ENCODE results near the gene ANO9.

Gene ANO9

DNA sequence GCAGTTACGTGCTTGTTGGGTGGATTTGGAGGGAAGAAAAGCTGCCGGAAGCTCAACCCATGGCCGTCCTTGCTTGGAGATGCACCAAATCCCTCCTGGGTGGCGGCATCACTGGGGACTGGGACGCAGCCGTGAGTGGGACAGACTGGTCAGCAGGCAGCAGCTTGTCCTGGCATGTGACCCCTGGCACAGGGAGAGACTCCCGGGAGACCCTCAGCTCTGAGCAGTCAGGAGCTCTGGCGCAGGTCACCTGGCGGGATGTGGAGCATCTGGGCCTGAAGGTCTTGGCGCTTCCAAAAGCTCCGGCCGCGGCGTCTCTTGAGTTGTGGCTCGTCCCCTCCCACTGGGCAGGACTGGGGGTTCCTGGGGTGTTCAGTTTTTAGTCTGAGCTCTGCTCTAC is 34.6 kb upstream of the ANO9 start:
- H3K4me3 ChIP-seq (ENCODE audit: low read depth, low read length), result no peak overlapping the region
- TF ChIP-seq, protein P1, sequence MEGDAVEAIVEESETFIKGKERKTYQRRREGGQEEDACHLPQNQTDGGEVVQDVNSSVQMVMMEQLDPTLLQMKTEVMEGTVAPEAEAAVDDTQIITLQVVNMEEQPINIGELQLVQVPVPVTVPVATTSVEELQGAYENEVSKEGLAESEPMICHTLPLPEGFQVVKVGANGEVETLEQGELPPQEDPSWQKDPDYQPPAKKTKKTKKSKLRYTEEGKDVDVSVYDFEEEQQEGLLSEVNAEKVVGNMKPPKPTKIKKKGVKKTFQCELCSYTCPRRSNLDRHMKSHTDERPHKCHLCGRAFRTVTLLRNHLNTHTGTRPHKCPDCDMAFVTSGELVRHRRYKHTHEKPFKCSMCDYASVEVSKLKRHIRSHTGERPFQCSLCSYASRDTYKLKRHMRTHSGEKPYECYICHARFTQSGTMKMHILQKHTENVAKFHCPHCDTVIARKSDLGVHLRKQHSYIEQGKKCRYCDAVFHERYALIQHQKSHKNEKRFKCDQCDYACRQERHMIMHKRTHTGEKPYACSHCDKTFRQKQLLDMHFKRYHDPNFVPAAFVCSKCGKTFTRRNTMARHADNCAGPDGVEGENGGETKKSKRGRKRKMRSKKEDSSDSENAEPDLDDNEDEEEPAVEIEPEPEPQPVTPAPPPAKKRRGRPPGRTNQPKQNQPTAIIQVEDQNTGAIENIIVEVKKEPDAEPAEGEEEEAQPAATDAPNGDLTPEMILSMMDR (IDR thresholded peaks at IDR 0.05; ENCODE audit: low read depth, low read length, missing control alignments), result no peak
- no peak for DNase-seq (ENCODE audit: low read depth)

DNA sequence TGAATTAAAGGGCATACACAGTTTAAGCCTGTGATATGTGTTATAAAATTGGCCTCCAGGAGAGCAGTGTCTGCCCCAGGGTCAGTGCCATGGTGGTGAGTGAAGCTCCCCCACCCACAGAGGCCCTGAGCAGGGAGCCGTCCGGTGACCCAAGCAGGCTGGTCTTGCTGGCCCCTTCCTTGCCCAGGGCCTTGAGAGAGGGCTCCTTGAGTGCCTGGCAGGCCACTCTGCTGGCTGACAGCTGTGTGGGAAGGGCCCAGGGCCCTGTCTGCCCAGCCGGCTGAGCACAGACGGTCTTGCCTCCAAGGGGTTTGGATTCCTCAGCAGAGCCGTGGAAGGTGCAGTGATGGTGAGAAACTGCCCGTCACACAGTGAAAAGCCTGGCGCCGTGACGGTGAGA is 34.1 kb upstream of the ANO9 start:
- TF ChIP-seq, protein P1 (IDR thresholded peaks at IDR 0.05; ENCODE audit: low read depth, low read length, missing control alignments), result no peak
- no peak overlapping the region for H3K4me3 ChIP-seq (ENCODE audit: low read depth, low read length)
- DNase-seq (ENCODE audit: low read depth), result no peak

DNA sequence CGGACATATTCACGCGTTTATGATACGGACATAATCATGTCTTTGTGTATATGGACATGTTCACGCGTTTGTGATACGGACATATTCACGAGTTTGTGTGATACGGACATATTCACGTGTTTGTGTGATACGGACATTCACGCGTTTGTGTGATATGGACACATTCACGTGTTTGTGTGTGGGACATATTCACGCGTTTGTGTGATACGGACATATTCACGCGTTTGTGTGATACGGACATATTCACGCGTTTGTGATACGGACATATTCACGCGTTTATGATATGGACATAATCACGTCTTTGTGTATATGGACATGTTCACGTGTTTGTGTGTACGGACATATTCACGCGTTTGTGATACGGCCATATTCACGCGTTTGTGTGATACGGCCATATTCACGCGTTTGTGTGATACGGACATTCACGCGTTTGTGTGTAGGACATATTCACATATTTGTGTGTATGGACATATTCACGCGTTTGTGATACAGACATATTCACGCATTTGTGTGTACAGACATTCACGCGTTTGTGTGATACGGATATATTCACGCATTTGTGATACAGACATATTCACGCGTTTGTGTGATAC is 33.2 kb upstream of the ANO9 start:
- TF ChIP-seq, protein P1 (IDR thresholded peaks at IDR 0.05; ENCODE audit: low read depth, low read length, missing control alignments), result no peak

DNA sequence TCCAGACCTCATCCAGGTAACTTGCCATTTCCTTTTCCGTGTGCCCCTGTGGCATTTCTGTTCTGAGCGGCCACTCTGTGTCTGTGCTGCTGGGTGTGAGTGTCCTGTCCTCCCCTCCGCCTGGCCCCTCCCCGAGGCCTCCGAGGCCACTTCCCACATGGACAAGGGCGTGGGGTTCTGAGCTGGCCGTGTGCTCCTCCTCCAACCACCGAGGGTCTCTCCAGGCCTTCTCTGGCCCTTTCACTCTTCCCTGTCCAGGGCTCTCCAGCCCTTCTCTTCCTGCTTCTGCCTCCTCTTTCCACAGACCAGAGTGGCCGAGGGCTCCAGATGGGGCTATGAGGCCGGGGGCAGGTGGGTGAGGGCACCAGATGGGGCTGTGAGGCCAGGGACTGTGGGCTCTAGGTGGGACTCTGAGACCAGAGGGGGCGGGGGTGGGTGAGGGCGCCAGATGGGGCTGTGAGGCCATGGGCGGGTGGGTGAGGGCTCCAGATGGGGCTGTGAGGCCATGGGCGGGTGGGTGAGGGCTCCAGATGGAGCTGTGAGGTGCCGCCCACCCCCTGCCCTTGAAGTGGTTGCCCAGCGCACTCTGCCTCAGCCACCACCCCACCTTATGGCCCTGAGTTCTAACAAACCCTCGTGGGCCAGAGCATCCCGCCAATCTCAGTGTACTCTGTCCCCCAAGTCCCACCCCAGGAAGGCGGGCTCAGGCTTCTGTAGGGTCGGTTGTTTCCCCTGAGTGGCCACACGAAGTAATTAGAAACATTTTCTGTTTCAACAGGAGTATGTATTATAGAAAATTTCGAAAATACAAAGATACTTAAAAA is 32.4 kb upstream of the ANO9 start:
- H3K4me3 ChIP-seq (ENCODE audit: low read depth, low read length), result no peak overlapping the region
- TF ChIP-seq, protein P1 (IDR thresholded peaks at IDR 0.05; ENCODE audit: low read depth, low read length, missing control alignments), result no peak
- DNase-seq (ENCODE audit: low read depth), result no peak

More for the DNA sequence above, 33.2 kb upstream of the ANO9 start:
- DNase-seq (ENCODE audit: low read depth), result no peak
- H3K4me3 ChIP-seq (ENCODE audit: low read depth, low read length), result no peak overlapping the region

DNA sequence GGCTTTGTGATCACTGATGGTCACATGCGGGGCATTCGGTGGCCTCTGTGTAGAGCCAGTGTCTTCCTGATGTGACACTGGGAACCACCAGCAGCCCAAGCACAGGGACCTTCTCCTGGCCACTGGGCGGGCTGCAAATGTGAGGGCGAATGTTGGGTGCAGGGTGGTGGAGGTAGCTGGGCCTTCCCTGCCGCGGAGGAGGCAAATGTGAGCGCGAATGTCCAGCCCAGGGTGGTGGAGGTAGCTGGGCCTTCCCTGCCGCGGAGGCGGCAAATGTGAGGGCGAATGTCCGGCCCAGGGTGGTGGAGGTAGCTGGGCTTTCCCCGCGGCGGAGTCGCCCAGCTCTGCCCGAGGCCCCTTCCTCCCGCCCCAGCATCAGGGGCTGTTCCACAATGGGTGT is 31.6 kb upstream of the ANO9 start:
- TF ChIP-seq, protein P1 (IDR thresholded peaks at IDR 0.05; ENCODE audit: low read depth, low read length, missing control alignments), result no peak
- H3K4me3 ChIP-seq (ENCODE audit: low read depth, low read length), result no peak overlapping the region
- no peak for DNase-seq (ENCODE audit: low read depth)

DNA sequence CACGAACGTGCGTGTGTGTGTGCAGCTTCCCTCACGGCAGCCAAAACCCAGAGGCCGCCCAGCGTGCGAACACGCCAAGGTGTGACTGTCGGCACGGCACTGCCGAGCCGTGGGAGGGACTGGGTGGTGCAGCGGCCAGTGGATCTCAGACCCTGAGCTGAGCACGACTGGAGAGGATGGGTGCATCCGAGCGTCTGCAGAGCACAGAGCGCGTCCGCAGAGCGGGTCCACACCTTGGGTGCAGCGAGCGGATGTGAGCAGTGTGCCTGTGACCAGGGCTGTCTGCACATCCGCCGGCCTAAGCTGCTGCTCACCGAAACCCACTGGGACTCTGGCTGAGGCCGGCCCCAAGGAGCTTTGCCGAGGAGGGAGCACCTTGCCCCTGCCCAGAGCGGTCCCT is 31.0 kb upstream of the ANO9 start:
- TF ChIP-seq, protein P1 (IDR thresholded peaks at IDR 0.05; ENCODE audit: low read depth, low read length, missing control alignments), result no peak
- no peak overlapping the region for H3K4me3 ChIP-seq (ENCODE audit: low read depth, low read length)
- no peak for DNase-seq (ENCODE audit: low read depth)
